ENCODE measurements around the gene VSTM2L.

- TF ChIP-seq POLR2A (IDR thresholded peaks at IDR 0.05) (no peak), CTCF (IDR thresholded peaks at IDR 0.05) (no peak), POLR2AphosphoS5 (IDR thresholded peaks at IDR 0.05) (no peak), EP300 (IDR thresholded peaks at IDR 0.05) (no peak)
Observed at GRCh38 chr20:37896932-37897548, 5.9 kb upstream of the VSTM2L start.

Data from suprapubic skin (tissue), 4 donors.